GM19324 (cell line): ENCODE measurements around the gene PLEKHA5.
"Not testable (repeated sequence)": the region's sequence is repeated elsewhere in the genome, so short reads cannot be mapped to it uniquely, and the experiment has no call there.

Experiments used
- ATAC-seq: cut with Tn5 transposase; IDR thresholded peaks from one replicate; pipeline ENCODE4 v1.9.1; 2021; ENCODE audit warnings: mild to moderate bottlenecking, moderate library complexity; ENCODE audit not compliant: unreplicated experiment, low FRiP score

Gene PLEKHA5

DNA sequence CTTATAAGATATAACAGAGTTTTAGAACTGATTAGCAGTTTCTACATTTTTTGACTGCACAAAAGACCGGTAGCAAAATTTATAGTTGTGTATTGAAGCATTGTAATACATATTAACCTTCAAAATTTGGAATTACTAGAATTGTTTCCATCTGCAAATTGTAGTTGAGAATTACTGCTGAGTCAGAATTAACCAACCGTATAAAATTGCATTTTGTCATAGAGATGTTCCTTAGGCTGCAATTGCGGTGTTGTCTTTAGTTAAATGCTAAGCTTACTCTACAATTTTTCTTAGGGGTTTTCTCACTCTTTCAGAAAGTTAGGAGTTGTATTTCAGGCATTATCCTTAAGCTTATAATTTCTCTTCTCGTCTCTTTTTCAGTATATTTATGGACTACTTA is 132.2 kb downstream of the PLEKHA5 start:
- no peak for ATAC-seq

DNA sequence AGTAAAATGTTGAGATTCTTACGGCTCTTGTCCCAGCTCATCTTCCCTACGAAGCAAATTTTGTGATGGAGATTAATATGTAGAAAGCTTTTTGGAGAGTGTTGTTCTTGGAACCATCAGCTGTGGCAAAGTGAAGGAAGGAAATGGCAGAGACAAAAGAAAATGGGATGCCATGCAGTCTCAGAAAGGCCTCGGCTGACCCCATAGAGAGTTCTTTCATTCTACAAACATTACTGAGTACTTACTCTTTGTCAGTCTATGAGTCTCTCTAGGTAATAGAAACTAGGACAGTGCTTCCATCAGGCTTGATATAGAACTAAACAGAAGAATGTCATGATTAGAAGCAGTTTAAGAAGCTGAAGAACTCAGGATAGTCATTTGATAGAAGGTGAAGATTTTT is 134.1 kb downstream of the PLEKHA5 start:
- no peak for ATAC-seq

DNA sequence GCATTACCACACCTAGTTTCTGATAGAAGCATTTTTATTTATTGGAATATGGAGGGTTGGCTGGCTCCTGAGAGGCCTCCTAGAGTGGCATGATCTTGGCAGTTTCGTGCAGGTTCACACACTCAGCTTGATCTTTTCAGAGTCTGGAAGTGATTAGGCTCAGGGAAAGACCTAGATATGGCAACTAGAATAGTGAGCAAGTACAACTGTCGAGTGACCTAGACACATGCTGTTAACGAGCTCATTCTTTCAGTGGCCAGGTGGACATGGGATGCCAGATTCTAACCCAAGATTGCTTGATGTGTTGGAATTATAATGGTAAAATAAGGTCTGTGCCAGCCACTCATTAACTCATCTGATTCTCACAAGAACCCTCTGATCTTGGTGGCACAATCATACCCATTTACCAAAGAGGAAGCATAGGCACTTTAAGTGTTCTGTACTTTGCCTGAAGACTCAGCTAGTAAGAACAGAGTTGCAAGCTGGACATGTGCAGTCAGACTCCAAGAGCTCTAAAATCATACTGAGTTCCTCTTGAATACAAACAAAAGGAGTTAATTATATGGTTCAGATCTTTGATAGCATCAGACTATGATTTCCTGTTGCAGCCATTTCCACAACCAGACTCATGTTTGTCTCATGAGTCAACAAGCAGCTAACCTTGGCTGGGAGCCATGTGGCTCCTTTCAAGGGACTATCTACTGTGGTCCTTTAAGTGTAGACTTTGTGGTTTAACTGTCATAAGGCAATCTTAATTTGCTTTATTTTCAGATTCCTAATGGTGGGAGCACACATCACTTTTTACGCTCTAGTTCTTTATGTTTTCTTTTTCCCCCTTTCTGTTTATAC is 144.2 kb downstream of the PLEKHA5 start:
- ATAC-seq: no peak

DNA sequence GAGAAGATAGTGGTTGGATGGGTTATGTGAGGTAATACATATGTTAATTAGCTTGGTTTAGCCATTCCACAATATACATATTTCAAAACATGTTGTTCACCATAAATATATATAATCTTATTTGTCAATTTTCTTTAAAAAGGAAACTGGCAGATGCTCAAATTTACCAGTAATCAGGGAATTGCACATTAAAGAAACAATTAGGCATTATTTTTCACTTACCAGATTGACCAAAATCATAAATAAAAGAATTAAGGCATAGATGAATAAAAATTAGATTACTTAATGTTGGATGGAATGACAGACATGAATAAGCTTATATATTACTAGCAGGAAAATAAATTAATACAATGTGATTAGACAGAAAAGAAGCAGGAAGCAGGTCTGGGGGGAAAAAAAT is 147.2 kb downstream of the PLEKHA5 start:
- no peak for ATAC-seq

DNA sequence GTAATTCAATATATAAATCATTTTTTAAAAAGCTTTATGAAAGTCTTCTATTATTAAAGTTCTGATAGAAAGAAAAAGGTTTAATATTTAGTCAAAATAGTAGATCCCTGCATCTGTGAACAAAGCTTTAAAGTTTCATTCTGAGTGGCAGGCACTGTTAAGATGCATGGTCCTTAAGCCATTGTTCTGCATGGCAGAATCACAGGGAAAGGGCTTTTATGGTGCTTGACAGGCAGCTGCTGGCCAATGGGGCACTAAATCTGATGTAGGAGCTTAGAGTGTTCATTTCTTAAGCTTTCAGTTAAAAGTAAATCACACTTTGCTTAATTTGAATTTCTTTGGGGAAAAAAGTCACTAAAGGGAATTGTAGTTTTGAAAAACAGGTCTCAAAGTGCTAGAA is 148.2 kb downstream of the PLEKHA5 start:
- no peak for ATAC-seq

DNA sequence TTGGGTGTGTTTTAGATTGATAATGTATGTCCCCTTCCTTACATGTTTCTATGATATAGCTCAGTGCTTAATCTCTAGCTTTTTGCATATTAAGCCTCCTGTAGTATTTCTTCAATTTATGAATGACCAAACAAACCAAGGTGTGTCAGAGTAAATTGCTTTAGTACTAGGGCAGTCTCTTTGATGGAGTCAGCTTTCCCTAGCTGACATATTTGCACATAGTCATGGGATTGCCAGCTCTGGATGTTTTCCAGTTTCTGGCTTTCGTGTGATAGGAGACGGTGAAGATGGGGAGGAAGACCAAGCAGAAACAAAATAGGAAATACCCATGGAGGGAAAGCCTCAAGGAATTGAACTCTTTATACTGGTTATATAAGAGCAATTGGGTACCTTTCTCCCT is 148.9 kb downstream of the PLEKHA5 start:
- no peak for ATAC-seq

DNA sequence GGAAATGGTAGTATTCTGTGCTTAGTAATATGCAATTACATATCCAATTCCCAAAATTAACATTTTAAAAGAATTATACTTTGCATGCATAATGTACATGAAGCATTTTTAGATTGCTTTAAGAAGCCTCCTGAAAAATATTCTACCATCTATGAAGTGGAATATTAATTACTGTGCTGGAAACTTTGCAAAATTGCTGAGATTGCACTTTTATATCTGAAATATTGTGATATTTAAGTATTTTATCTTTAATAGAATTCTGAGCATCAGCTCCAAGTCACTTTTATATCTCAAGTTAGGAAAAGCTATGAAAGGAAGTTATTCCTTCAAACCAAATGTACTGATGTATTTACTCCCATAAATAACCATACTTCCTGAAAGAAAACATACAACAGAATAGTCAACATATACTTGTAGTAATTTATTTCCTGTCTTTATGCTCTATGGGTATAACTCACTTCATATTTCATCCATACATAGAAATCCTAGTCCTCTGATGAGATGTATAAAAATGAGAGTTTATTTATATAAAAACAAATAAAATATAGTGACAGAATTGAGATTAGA is 152.7 kb downstream of the PLEKHA5 start:
- no peak for ATAC-seq

DNA sequence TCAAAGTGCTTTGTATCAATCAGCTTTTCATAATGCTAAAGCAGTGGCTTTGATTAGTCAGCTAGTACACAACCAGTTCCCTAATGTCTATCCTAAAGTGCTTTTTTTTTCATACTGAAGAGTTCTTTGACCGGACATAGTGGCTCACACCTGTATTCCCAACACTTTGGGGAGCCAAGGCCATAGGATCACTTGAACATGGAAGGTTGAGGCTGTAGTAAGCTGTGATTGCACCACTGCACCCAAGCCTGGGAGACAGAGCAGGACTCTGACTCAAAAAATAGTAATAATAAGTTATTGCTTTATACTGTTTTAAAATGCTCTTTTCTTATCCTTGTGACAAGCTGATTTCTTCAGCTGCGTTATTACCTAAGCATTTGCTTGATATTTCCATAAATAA is 155.1 kb downstream of the PLEKHA5 start:
- no peak for ATAC-seq

DNA sequence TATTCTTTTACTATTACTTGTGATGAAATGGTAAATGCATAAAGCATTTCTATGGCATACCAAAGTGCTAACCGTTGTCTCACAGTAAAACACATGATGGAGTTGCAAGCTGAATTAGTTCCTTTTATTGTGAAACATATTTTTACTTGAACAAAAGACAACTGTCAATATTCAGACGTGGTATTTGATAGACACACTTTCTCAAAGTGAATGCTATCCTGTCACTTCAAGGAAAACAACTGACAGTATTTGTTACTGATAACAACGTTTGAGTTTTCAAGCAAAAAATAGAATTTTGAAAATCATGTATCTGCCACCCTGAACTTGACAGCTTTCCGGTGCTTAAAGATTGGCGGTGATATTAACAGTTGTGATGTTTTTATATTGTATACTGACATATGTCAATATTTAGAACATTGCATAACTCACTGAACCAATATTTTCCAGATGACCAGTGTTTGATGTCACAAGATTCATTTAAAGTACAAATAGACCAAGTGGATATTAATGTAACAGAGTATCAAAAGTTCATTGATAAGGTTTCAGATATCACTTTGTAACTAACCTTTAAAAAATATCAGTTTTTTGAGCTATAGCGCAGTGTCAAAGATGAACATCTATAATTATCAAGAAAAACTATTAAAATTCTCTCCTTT is 156.4 kb downstream of the PLEKHA5 start:
- ATAC-seq: no peak

DNA sequence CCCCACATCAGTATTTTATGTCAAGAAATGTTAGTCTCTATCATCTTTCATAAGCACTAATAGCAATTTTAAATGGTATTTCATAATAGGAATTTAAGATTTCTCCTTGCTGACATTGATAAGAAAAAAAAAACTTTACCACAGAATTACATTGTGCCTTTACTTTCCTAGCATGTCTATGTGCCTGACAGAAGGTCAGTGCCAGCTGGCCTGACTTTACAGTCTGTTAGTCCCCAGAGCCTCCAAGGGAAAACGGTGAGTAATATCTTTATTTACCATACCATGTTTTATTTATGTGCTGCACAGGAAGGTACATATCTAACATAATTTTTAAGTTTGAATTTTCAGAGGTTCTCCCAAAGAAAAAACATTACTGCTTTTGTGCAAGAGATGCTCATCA is 157.8 kb downstream of the PLEKHA5 start:
- ATAC-seq: no peak

DNA sequence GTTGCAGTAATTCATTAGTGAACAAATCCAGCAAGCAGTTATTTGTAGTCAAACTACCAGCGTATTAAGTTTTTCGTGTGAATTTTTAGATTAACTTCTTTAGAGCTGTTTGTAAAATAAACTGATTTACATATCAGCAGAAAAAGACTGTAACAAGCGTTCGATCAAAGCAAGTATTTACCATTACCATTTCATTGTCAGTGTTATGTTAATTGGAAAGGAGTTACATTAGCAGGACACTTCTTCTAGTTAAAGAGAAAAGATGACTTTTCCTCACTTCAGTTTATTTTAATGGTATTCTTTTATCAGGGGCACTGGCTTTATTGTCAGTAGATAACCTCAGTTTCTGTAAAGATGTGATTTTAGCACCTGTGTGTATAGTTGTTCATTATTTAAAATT is 158.6 kb downstream of the PLEKHA5 start:
- ATAC-seq: no peak

DNA sequence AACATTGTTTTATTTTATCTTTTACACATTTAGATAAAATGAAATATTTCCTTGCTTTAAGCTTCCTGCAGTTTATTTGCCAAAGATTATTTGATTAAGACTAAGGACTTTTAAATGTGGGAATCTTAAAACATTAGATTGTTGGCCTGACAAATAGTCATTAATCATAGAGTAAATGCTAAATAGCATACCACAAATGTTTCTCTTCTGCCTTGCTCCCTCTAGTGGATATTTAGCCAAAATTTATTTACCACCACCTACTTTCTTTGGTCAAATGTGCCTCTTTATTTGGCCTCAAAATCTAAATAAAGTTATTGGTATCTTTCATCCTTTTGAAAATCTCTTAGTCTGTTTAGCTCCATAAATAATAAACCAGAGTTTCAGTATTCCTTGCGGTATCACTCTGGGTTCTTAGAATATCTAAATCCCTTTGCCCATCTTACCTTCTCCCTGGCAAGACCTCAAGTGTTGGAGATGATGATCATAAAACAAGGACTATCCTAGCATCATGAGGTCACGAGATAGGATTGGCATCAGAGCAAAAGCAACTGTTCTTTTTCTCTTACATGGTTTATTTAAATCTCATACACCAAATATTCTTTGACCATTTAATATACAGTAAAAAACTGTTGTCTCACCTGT is 159.2 kb downstream of the PLEKHA5 start:
- ATAC-seq: no peak

DNA sequence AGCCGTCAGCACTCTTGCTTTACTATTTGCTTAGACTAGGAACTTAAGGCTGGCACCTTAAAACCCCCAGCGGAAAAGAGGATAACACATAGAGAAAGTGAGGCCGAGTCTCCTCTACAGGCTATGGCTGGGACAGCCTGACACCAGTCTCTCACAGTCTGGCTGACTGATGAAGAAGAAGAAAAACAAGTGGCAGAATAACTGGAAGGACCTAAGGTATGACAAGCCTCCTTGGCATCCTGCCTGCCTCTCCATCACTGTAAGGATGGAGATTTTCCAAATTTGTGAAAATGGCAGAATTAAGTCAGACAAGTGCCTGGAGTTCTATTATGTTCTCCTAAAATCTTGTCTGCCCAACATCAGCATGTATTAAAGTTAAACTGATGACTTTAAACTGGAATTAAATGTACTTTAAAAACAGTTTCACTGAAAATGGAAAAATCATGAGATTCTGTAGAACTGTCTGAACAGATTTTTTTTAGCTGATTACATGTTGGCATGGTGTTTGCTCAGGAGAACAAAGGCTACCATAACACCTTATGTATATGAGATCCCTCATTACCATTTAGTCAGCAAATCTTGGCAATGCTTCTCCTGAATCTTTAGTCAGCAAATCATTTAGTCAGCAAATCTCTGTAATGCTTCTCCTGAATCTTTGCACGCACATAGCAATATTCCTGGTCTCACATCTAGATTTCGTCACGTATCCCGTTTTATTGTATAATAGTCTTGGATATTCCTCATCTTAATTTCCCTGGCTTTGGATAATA is 169.5 kb downstream of the PLEKHA5 start:
- ATAC-seq: no peak

DNA sequence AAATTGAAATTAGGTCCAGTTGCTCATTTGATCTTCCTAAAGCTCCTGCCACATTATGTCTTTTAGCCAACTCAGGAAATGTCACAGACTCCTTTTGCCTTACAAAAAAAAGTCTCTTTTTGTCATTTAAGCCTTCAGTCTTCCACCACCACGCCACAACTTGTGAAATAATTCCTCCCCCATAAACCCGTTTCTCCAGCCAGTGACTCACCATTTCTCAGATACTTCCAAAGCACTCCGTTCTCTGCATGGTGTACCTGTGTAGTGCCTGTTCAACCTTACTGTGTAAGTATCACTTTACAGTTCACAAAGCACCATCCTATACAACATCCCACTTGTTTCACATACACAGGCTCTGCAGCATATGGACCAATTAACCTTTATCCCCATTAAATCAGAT is 170.2 kb downstream of the PLEKHA5 start:
- no peak for ATAC-seq

DNA sequence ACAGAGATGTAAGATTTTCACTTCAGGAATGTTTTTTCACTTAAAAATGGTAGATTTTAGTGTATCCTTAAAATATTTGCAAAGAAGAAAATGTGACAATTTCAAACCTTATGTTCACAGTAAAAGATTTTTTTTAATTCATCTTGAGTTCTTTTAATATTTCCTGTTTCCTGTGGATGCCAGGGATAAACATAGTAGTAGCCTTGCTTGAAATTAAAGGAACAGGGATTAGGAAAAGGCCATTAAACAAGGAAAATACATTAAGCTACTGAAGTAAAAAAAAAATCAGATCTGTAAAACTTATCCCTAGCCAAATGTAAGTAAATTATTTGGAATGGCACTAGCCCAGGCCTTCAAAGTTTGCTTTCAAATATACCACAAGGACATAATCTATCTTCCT is 171.7 kb downstream of the PLEKHA5 start:
- no peak for ATAC-seq

DNA sequence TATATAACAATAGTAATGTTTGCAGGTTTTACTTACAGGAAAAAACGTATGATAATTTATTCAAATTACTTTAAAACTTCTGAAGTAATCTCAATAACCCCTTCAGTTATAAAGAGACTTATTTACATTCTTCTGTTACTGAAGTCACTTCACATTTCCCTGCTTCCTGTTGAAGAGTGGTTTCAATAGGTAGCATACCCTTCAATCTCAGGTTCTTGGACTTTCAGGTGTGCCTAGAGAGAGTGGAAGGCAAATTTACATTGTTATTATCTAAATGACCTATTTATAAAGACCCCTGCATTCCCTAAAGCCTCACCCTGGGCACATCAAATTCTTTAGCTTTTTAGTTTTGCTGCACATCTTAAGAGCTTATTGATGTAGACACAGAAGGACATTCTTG is 172.2 kb downstream of the PLEKHA5 start:
- no peak for ATAC-seq

DNA sequence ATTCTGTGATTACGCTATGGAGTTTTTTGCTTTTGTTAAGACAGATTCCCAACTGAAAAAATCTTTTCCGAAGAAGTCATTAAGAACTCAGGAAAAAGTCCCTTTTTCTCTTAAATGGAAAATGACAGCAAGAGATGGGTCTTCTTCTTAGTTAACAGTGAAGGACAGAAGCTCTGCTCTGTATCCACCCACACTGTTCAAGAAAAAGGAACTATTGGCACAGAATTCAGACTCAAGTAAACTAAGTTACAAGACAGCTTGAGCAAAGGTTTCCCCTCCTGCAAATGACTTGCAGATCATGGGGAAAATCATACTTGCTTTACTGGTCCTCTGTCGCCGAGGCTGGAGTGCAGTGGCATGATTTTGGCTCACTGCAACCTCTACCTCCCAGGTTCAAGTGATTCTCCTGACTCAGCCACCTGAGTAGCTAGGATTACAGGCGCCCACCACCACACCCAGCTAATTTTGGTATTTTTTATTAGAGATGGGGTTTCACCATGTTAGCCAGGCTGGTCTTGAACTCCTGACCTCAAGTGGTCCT is 172.6 kb downstream of the PLEKHA5 start:
- no peak for ATAC-seq

DNA sequence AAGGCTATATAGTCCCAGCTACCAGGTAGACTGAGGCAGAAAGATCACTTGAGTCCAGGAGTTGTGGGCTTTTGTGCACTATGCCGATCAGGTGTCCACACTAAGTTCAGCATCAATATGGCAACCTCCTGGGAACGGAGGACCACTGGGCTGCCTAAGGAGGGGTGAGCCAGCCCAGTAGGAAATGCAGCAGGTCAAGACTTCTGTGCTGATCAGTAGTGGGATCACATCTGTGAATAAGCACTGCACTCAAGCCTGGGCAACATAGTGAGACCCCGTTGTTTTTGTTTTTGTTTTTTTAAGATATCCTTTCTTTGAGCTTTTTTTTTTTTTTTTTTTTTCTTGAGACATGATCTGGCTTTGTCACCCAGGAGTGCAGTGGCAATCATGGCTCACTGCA is 174.0 kb downstream of the PLEKHA5 start:
- ATAC-seq: no peak

DNA sequence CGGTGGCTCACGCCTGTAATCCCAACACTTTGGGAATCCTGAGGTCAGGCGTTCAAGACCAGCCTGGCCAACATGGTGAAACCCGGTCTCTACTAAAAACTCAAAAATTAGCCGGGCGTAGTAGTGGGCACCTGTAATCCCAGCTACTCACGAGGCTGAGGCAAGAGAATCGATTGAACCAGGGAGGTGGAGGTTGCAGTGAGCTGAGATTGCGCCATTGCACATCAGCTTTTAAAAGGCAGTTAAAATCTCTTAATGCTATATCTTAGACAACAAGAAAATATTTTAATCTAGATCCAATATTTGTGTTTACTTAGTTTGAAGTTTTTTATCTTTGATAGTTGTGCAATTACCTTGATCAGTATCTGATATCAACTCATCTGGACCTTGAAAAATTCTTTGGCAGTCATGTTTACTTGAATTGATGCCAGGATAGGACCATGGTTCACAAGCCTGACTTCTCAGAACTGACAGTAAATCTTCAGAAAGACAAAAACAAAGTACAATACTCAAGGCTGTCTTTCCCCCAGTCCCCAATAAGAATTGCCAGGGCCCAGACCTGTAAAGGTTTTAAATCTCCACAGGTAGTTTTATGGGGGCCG is 174.7 kb downstream of the PLEKHA5 start:
- ATAC-seq: no peak

DNA sequence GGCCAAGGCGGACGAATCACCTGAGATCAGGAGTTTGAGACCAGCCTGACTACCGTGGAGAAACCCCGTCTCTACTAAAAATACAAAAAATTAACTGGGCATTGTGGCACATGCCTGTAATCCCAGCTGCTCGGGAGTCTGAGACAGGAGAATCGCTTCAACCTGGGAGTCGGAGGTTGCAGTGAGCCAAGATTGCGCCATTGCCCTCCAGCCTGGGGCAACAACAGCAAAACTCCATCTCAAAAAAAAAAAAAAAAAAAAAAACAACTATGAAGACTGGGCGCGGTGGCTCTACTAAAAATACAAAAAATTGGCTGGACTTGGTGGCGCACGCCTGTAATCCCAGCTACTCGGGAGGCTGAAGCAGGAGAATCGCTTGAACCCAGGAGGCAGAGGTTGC is 176.1 kb downstream of the PLEKHA5 start:
- ATAC-seq: not testable (repeated sequence)
